DND-41 (cell line): ENCODE results near the gene GNB1L.
A peak's percentile ranks its signal among the peaks of the same experiment; 100 is the strongest.

Experiments used
- ATAC-seq: fragments of 200-7000 bp; cut with Tn5 transposase; 3 replicates; pipeline ENCODE4 v1.9.1; 2021; ENCODE audit warnings: low read depth; ENCODE audit not compliant: insufficient read depth
- DNase-seq: peaks from one replicate; pipeline ENCODE4 v3.0.0-alpha.2; 2020
- H2AFZ ChIP-seq: 2 replicates; pipeline ENCODE4 v1.6.0; 2012; ENCODE audit warnings: low read depth, low read length
- H3K27ac ChIP-seq: 2 replicates; pipeline ENCODE4 v1.5.1; 2012; ENCODE audit warnings: low read length, inconsistent platforms
- H3K27me3 ChIP-seq: fragments of 200-600 bp; sonication (generic); 2 replicates; pipeline ENCODE4 v1.6.0; 2012; ENCODE audit warnings: low read length, mild to moderate bottlenecking, inconsistent platforms; ENCODE audit not compliant: insufficient read depth, poor library complexity
- H3K36me3 ChIP-seq: 2 replicates; pipeline ENCODE4 v1.5.1; 2012; ENCODE audit warnings: low read length, inconsistent platforms; ENCODE audit not compliant: insufficient read depth
- H3K4me1 ChIP-seq: 2 replicates; pipeline ENCODE4 v1.5.1; 2012; ENCODE audit warnings: mild to moderate bottlenecking, low read length; ENCODE audit not compliant: insufficient read depth
- H3K4me2 ChIP-seq: 2 replicates; pipeline ENCODE4 v1.6.0; 2012; ENCODE audit warnings: mild to moderate bottlenecking, moderate library complexity, low read length, inconsistent platforms; ENCODE audit not compliant: insufficient read depth
- H3K4me3 ChIP-seq, 2 experiments: fragments of 200-600 bp in 1 of 2; shearing (Covaris generic) in 1 of 2; 2 replicates each; pipeline ENCODE4 v1.5.1; 2012 to 2016; ENCODE audit warnings: inconsistent platforms in 2 of 2, low read length in 2 of 2, mild to moderate bottlenecking in 2 of 2, low read depth in 1 of 2, moderate library complexity in 1 of 2
- H3K79me2 ChIP-seq: 2 replicates; pipeline ENCODE4 v1.6.0; 2012; ENCODE audit warnings: low read length, inconsistent platforms; ENCODE audit not compliant: insufficient read depth
- H3K9ac ChIP-seq: 2 replicates; pipeline ENCODE4 v1.6.0; 2012; ENCODE audit warnings: low read depth, mild to moderate bottlenecking, inconsistent platforms, low read length, moderate library complexity
- H3K9me3 ChIP-seq: 2 replicates; pipeline ENCODE4 v1.5.1; 2012; ENCODE audit warnings: low read length, moderate library complexity, mild to moderate bottlenecking, inconsistent platforms; ENCODE audit not compliant: insufficient read depth, severe bottlenecking
- H4K20me1 ChIP-seq: 2 replicates; pipeline ENCODE4 v1.6.0; 2012; ENCODE audit warnings: low read length; ENCODE audit not compliant: insufficient read depth
- CTCF ChIP-seq: IDR thresholded peaks from 2 replicates; pipeline ENCODE4 v1.5.1; 2012; ENCODE audit warnings: borderline replicate concordance, low read length, moderate library complexity, mild to moderate bottlenecking; ENCODE audit not compliant: poor library complexity, severe bottlenecking; ENCODE audit errors: extremely low read depth
- EZH2 ChIP-seq: IDR thresholded peaks from 3 replicates; pipeline ENCODE4 v1.6.1; 2012; ENCODE audit warnings: borderline replicate concordance, low read depth, mild to moderate bottlenecking, moderate library complexity, low read length, inconsistent platforms; ENCODE audit not compliant: severe bottlenecking

GNB1L gene

GRCh38 chr22:19799322-19800190 lies 55.1 kb downstream of the GNB1L start:
- H3K4me1 ChIP-seq = no peaks in the 10 kb centered on the region
- no peaks in the 10 kb centered on the region for H3K9me3 ChIP-seq
- ATAC-seq (no peak), DNase-seq (no peak)
- no peak overlapping the region for H3K4me3 ChIP-seq
- H4K20me1 ChIP-seq = no peaks in the 10 kb centered on the region; the same call in 1 of the 2 replicates
- H2AFZ ChIP-seq = no peak overlapping the region
- H3K4me2 ChIP-seq = no peak overlapping the region
- no peak overlapping the region for H3K27ac ChIP-seq
- TF ChIP-seq EZH2 (no peak), CTCF (no peak)
- H3K27me3 ChIP-seq = no peaks in the 10 kb centered on the region
- H3K79me2 ChIP-seq = no peaks in the 10 kb centered on the region
- H3K9ac ChIP-seq = no peak overlapping the region
- peaks cover 54% of the 10 kb centered on the region for H3K36me3 ChIP-seq

GRCh38 chr22:19798891-19799293 lies 55.8 kb downstream of the GNB1L start:
- H3K27ac ChIP-seq = no peak overlapping the region
- H3K4me1 ChIP-seq = no peaks in the 10 kb centered on the region
- TF ChIP-seq EZH2 (no peak), CTCF (no peak)
- H3K27me3 ChIP-seq = no peaks in the 10 kb centered on the region
- H3K9me3 ChIP-seq = no peaks in the 10 kb centered on the region
- no peak overlapping the region for H3K4me2 ChIP-seq
- no peaks in the 10 kb centered on the region; the same call in 1 of the 2 replicates for H4K20me1 ChIP-seq
- H3K36me3 ChIP-seq = peaks cover 55% of the 10 kb centered on the region
- H3K79me2 ChIP-seq = no peaks in the 10 kb centered on the region
- H2AFZ ChIP-seq = no peak overlapping the region
- H3K4me3 ChIP-seq = no peak overlapping the region
- 0 out of 3 replicates have a peak, but pooled peaks have one; percentile 11 for ATAC-seq
- H3K9ac ChIP-seq = no peak overlapping the region
- no peak for DNase-seq

DNA sequence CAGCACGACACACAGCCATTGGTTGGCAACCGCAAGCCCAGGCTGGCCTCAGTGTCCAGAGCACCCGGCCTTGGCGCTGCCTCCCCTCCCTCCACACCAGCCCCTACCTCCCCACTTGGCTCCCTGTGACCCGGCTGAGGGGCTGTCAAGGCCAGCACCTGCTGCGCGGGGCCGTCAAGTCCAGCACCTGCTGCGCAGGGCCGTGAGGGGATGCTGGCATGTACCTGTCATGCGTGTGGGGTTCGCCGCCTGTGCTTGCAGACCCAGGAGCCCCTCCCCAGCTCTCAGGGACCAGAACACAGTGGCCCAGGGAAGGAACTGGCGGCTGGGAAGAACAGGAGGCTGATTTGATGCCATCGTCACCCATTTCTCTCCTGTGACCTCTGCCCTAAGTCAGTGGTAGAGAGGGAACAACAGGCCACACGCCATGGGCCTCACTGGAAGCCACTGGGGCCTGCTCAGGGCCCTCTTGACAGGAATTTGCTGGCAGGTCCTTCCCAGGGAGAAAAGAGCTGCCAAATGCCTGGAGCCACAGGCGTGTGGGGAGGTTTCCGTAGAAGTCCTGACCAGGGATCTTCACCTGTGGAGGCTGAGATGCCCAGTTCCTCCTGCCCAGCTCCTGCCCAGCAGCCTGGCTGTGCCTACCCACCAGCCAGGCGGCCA lies 56.5 kb downstream of the GNB1L start:
- Histone ChIP-seq H4K20me1 (no peaks in the 10 kb centered on the region; the same call in 1 of the 2 replicates), H3K27me3 (no peaks in the 10 kb centered on the region), H3K4me2 (no peak overlapping the region), H3K9me3 (no peaks in the 10 kb centered on the region), H3K4me3 (no peak overlapping the region), H3K27ac (no peak overlapping the region), H3K4me1 (no peaks in the 10 kb centered on the region), H2AFZ (no peak overlapping the region), H3K36me3 (peaks cover 61% of the 10 kb centered on the region), H3K9ac (no peak overlapping the region), H3K79me2 (no peaks in the 10 kb centered on the region)
- TF ChIP-seq EZH2 = no peak
- no peak for TF ChIP-seq CTCF
- DNase-seq = no peak
- no peak for ATAC-seq
